Muscle layer of colon (tissue), 2 donors: Measurements from ENCODE around the gene BRME1.

Source experiments
- H3K27ac ChIP-seq: one replicate; pipeline ENCODE4 v1.7.0; 2013; ENCODE audit warnings: low read depth, mild to moderate bottlenecking, low read length, moderate library complexity
- H3K27me3 ChIP-seq, 2 donors: one replicate each; pipeline ENCODE4 v1.7.0; 2013; ENCODE audit warnings: low read length in 2 of 2, mild to moderate bottlenecking in 2 of 2; ENCODE audit not compliant: insufficient read depth in 2 of 2, control insufficient read depth in 1 of 2
- H3K36me3 ChIP-seq: one replicate; pipeline ENCODE4 v1.7.0; 2013; ENCODE audit warnings: mild to moderate bottlenecking, low read length; ENCODE audit not compliant: insufficient read depth
- H3K4me1 ChIP-seq: one replicate; pipeline ENCODE4 v1.7.0; 2013; ENCODE audit warnings: mild to moderate bottlenecking, low read length; ENCODE audit not compliant: insufficient read depth
- H3K4me3 ChIP-seq, 2 donors: one replicate each; pipeline ENCODE4 v1.7.0; 2013; ENCODE audit warnings: low read length in 2 of 2, low read depth in 1 of 2, mild to moderate bottlenecking in 1 of 2, moderate library complexity in 1 of 2
- H3K9ac ChIP-seq: one replicate; pipeline ENCODE4 v1.7.0; 2013; ENCODE audit warnings: low read length
- H3K9me3 ChIP-seq: one replicate; pipeline ENCODE4 v1.7.0; 2013; ENCODE audit warnings: mild to moderate bottlenecking, low read length
- donor health status: abdominal sarcoma.
- donor health status: Adenocarcinoma of cecum.

The BRME1 gene

GRCh38 chr19:13848798-13849676 lies 56.9 kb downstream of the BRME1 start:
- peak overlapping the region; percentile 27 for H3K9ac ChIP-seq
- H3K4me3 ChIP-seq: no peak overlapping the region
- H3K27ac ChIP-seq: peak overlapping the region; percentile 100
- H3K36me3 ChIP-seq: no peaks in the 10 kb centered on the region
- peaks cover 48% of the 10 kb centered on the region for H3K4me1 ChIP-seq
- H3K9me3 ChIP-seq: no peaks in the 10 kb centered on the region
- H3K27me3 ChIP-seq: no peaks in the 10 kb centered on the region

- Histone ChIP-seq H3K36me3 (no peaks in the 10 kb centered on the region), H3K4me3 (peak overlapping the region in 1 of 2 donors; percentile 61), H3K27me3 (no peaks in the 10 kb centered on the region), H3K9me3 (no peaks in the 10 kb centered on the region), H3K4me1 (peaks cover 55% of the 10 kb centered on the region), H3K27ac (peak overlapping the region; percentile 100), H3K9ac (peak overlapping the region; percentile 24)
Observed at GRCh38 chr19:13848340-13848677, 57.6 kb downstream of the BRME1 start.

- Histone ChIP-seq H3K9me3 (no peaks in the 10 kb centered on the region), H3K27me3 (no peaks in the 10 kb centered on the region), H3K4me1 (peaks cover 60% of the 10 kb centered on the region), H3K9ac (peak overlapping the region; percentile 75), H3K36me3 (no peaks in the 10 kb centered on the region), H3K4me3 (peak overlapping the region; percentile 49 to 61), H3K27ac (peak overlapping the region; percentile 100)
Observed at GRCh38 chr19:13847407-13848339, 58.2 kb downstream of the BRME1 start.

GRCh38 chr19:13846557-13847406 lies 59.1 kb downstream of the BRME1 start:
- peak overlapping the region; percentile 75 for H3K9ac ChIP-seq
- no peaks in the 10 kb centered on the region for H3K9me3 ChIP-seq
- peak overlapping the region; percentile 100 for H3K27ac ChIP-seq
- H3K36me3 ChIP-seq: no peaks in the 10 kb centered on the region
- H3K27me3 ChIP-seq: no peaks in the 10 kb centered on the region
- H3K4me3 ChIP-seq: peak overlapping the region; percentile 49 to 61
- H3K4me1 ChIP-seq: peaks cover 60% of the 10 kb centered on the region

- peak overlapping the region; percentile 100 for H3K27ac ChIP-seq
- H3K4me3 ChIP-seq: no peak overlapping the region
- no peaks in the 10 kb centered on the region for H3K9me3 ChIP-seq
- H3K36me3 ChIP-seq: no peaks in the 10 kb centered on the region
- H3K4me1 ChIP-seq: peaks cover 55% of the 10 kb centered on the region
- H3K27me3 ChIP-seq: no peaks in the 10 kb centered on the region
- H3K9ac ChIP-seq: no peak overlapping the region
Observed at GRCh38 chr19:13844130-13844631, 61.7 kb downstream of the BRME1 start.

GRCh38 chr19:13843104-13843921 lies 62.6 kb downstream of the BRME1 start:
- H3K4me3 ChIP-seq: peak overlapping the region; percentile 70 to 74
- H3K36me3 ChIP-seq: no peaks in the 10 kb centered on the region
- H3K27ac ChIP-seq: peak overlapping the region; percentile 100
- H3K27me3 ChIP-seq: no peaks in the 10 kb centered on the region
- H3K9me3 ChIP-seq: no peaks in the 10 kb centered on the region
- H3K9ac ChIP-seq: peak overlapping the region; percentile 98
- peaks cover 57% of the 10 kb centered on the region for H3K4me1 ChIP-seq

- peak overlapping the region; percentile 100 for H3K27ac ChIP-seq
- peak overlapping the region; percentile 98 for H3K9ac ChIP-seq
- peak overlapping the region; percentile 81 for H3K4me3 ChIP-seq
- H3K9me3 ChIP-seq: no peaks in the 10 kb centered on the region
- H3K4me1 ChIP-seq: peaks cover 57% of the 10 kb centered on the region
- no peaks in the 10 kb centered on the region for H3K36me3 ChIP-seq
- H3K27me3 ChIP-seq: no peaks in the 10 kb centered on the region
Observed at GRCh38 chr19:13842291-13843103, 63.4 kb downstream of the BRME1 start.

GRCh38 chr19:13841962-13842290 lies 64.0 kb downstream of the BRME1 start:
- peak overlapping the region; percentile 99 for H3K27ac ChIP-seq
- no peaks in the 10 kb centered on the region for H3K9me3 ChIP-seq
- peak overlapping the region; percentile 89 for H3K9ac ChIP-seq
- H3K4me1 ChIP-seq: peaks cover 59% of the 10 kb centered on the region
- H3K36me3 ChIP-seq: no peaks in the 10 kb centered on the region
- H3K4me3 ChIP-seq: peak overlapping the region; percentile 81
- no peaks in the 10 kb centered on the region for H3K27me3 ChIP-seq

- Histone ChIP-seq H3K27me3 (no peaks in the 10 kb centered on the region), H3K9ac (peak overlapping the region; percentile 89), H3K4me1 (peaks cover 59% of the 10 kb centered on the region), H3K4me3 (peak overlapping the region; percentile 81), H3K27ac (peak overlapping the region; percentile 99), H3K9me3 (no peaks in the 10 kb centered on the region), H3K36me3 (peaks cover 5% of the 10 kb centered on the region)
Observed at GRCh38 chr19:13841086-13841961, 64.6 kb downstream of the BRME1 start.
